MM.1S (cell line): Measurements from ENCODE around the gene TTC34.

ENCODE experiments used
- EZH2 ChIP-seq: fragments of 300-600 bp; sonication (generic); optimal IDR thresholded peaks from 2 replicates; pipeline ENCODE3; 2017; ENCODE audit warnings: low read depth, mild to moderate bottlenecking, antibody characterized with exemption, low read length, mixed read lengths
- EZH2phosphoT487 ChIP-seq: fragments of 300-600 bp; sonication (generic); IDR thresholded peaks from 2 replicates; pipeline ENCODE4 v1.6.1; 2018; ENCODE audit warnings: antibody characterized with exemption, low read length

- TF ChIP-seq EZH2phosphoT487 (no peak), EZH2 (no peak)
Observed at GRCh38 chr1:2645776-2646175, 155.7 kb downstream of the TTC34 start.
